NCI-H146 treated with DMSO at 0.1 percent for 48 hours (cell line): Measurements from ENCODE around the gene DHX34.
"Not testable (repeated sequence)": the region's sequence is repeated elsewhere in the genome, so short reads cannot be mapped to it uniquely, and the experiment has no call there.

ENCODE experiments used
- DNase-seq: peaks from one replicate; lab custom pipeline; 2025; ENCODE audit not compliant: unreplicated experiment; lab: John Stamatoyannopoulos, UW

DHX34 gene

GRCh38 chr19:47348819-47349795, at the start of gene DHX34:
DHX34 (plus strand) TSS chr19:47349315; CDS start chr19:47353031, 3,716 bp downstream.
- DNase-seq, result peak; percentile 98

- DNase-seq, result not testable (repeated sequence)
These were observed 48.2 kb upstream of the DHX34 start for GRCh38 chr19:47300867-47301266.

- DNase-seq, result no peak
These were observed 46.9 kb upstream of the DHX34 start for GRCh38 chr19:47302249-47302648.

GRCh38 chr19:47303966-47304365, 45.1 kb upstream of the DHX34 start:
- no peak for DNase-seq

GRCh38 chr19:47305309-47305751, 43.8 kb upstream of the DHX34 start:
- DNase-seq, result peak; percentile 40

- no peak for DNase-seq
These were observed 42.8 kb upstream of the DHX34 start for GRCh38 chr19:47306303-47306702.

GRCh38 chr19:47309038-47309437, 40.1 kb upstream of the DHX34 start:
- DNase-seq, result no peak

GRCh38 chr19:47309608-47310007, 39.5 kb upstream of the DHX34 start, which contains the start of gene C5AR1:
C5AR1 (plus strand) TSS chr19:47309861; CDS start chr19:47309896, 35 bp downstream.
- no peak for DNase-seq

GRCh38 chr19:47310323-47310722, 38.8 kb upstream of the DHX34 start:
- no peak for DNase-seq

- DNase-seq, result peak; percentile 20
These were observed 38.3 kb upstream of the DHX34 start for GRCh38 chr19:47310819-47311218.

GRCh38 chr19:47312366-47313006, 36.6 kb upstream of the DHX34 start:
- no peak for DNase-seq

GRCh38 chr19:47313754-47314295, 35.3 kb upstream of the DHX34 start:
- no peak for DNase-seq

- no peak for DNase-seq
These were observed 33.8 kb upstream of the DHX34 start for GRCh38 chr19:47315125-47315821.

GRCh38 chr19:47316513-47316912, 32.6 kb upstream of the DHX34 start:
- no peak for DNase-seq

GRCh38 chr19:47319923-47320871, 28.9 kb upstream of the DHX34 start:
- DNase-seq, result no peak

GRCh38 chr19:47321630-47322029, 27.5 kb upstream of the DHX34 start:
- DNase-seq, result no peak

- DNase-seq, result no peak
These were observed 27.1 kb upstream of the DHX34 start for GRCh38 chr19:47322058-47322457.

- DNase-seq, result no peak
These were observed 25.7 kb upstream of the DHX34 start for GRCh38 chr19:47323409-47323808.

GRCh38 chr19:47323872-47324271, 25.2 kb upstream of the DHX34 start:
- DNase-seq, result no peak

- DNase-seq, result no peak
These were observed 24.6 kb upstream of the DHX34 start for GRCh38 chr19:47324502-47324901.
